GM12865 (cell line): ENCODE measurements around the gene TMPRSS13.

ENCODE experiments used
- DNase-seq: peaks from one replicate; pipeline ENCODE4 v3.0.0; 2010; ENCODE audit warnings: low read depth
- H3K4me3 ChIP-seq: 2 replicates; pipeline ENCODE4 v1.5.1; 2011; ENCODE audit warnings: mild to moderate bottlenecking, low read depth, low read length, control low read depth
- TF ChIP-seq, protein P1 (sequence below): IDR thresholded peaks from 2 replicates; pipeline ENCODE4 v1.5.1; 2011; ENCODE audit warnings: low read length, control low read depth, low read depth, inconsistent platforms; ENCODE audit not compliant: insufficient read depth; ENCODE audit errors: missing control alignments

Gene TMPRSS13

DNA sequence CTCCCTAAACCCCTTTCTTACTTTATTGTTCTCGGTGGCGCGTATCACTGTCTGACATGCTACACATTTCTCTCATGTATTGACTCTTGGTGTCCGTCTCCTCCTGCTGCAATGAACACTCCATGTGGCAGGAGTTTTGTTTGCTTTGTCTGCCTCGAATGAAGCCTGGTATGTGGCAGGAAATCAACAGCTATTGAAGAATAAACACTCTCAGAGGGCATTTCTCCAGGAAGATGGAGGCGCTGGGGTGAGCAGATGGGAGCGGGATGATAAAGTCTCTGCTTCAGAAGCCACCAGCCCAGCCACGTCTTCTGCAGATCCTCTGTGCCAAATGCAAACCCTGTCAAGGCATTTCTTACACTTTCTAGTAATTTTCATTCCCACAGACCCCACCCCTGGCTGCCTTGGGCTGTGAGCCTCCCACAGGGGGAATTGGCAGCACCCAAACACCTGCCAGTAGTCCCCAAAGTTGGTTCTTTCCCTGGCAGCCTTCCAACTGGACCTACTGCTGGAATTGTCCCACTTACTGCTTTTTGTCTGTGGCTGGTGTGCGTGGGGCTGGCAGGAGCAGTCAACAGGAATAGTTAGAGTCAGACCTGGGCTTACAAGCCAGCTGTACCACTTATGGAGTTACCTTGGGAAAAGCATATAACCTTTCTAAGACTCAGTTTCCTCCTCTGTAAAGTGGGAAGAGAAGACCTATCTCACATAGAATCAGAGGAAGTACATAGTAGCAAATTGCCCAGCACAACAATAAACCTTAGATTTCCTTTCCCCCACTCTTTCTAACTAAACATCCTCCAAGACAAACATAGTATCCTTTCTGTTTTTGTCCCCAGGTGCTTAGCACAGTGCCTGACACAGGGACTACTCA is 43.7 kb upstream of the TMPRSS13 start:
- H3K4me3 ChIP-seq: no peak overlapping the region
- no peak for DNase-seq
- TF ChIP-seq, protein P1, sequence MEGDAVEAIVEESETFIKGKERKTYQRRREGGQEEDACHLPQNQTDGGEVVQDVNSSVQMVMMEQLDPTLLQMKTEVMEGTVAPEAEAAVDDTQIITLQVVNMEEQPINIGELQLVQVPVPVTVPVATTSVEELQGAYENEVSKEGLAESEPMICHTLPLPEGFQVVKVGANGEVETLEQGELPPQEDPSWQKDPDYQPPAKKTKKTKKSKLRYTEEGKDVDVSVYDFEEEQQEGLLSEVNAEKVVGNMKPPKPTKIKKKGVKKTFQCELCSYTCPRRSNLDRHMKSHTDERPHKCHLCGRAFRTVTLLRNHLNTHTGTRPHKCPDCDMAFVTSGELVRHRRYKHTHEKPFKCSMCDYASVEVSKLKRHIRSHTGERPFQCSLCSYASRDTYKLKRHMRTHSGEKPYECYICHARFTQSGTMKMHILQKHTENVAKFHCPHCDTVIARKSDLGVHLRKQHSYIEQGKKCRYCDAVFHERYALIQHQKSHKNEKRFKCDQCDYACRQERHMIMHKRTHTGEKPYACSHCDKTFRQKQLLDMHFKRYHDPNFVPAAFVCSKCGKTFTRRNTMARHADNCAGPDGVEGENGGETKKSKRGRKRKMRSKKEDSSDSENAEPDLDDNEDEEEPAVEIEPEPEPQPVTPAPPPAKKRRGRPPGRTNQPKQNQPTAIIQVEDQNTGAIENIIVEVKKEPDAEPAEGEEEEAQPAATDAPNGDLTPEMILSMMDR: no peak

GRCh38 chr11:117972044-117972443 is 42.8 kb upstream of the TMPRSS13 start:
- no peak overlapping the region for H3K4me3 ChIP-seq
- no peak for DNase-seq
- TF ChIP-seq, protein P1: no peak

DNA sequence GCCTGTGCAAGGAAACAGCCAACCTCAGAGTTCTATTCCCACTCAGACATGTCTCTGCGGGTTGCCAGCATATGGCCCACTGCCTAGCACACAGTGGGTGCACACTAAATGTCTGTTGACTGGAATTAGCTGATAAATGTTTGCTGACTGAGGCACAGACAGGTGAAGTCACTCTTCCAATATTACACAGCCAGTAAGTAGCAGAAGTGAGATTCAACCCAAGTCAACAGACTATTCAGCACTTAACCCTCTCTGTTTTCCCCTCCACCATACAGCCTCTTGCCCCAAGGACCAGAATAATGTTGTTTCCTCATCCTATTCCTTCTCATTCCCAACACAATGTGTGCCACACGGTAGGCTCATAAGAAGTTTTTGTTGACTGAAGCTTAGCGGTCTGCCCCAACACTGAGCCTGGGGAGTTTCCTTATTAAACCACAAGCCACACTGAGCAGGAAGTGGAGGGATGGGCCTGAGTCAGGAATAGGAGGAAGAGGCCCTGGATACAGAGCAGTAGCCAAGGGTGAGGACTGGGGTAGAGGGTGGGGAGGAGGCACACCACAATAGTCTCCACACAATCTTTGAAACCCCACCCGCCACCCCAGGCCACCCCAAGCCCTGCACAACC is 41.3 kb upstream of the TMPRSS13 start:
- no peak for DNase-seq

DNA sequence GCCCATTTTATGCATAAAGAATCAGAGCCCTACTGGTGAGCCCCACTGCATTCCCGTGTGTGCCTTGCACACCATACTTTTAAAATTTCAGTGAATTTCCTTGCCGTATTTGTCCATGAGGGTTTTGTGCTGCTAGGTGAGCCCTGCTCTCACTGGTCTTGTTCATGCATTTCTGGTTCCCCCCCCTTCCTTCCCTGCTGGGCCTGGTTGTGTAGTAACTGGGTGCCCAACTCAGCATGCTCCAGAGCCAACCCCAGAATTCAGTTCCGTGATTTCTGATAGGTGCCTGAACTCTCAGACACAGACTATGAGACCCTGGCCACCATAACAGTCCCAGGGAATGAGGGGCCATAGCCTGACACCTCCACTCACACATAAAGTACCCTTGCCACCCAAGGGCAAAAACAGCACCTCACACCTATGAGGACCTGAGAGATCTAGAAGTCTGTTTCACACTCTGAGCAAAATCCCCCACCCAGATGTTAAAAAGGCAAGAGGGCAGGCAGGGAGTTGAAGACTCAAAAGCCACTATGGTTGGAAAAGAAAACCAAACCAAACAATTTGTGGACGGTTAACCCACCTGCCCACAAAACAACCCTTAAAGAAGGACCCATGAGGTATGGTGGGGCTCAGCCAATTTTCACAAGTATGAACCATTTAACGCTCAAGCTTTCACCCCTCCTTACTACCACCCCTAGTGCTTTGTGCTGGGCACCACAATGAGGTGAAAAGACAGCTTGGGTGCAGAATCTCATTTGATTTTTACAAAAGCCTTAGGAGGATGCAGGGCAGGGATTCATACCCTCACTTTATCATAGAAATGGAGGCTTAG is 40.2 kb upstream of the TMPRSS13 start:
- H3K4me3 ChIP-seq: no peak overlapping the region
- TF ChIP-seq, protein P1: no peak
- no peak for DNase-seq

More for the DNA sequence above, 41.3 kb upstream of the TMPRSS13 start:
- no peak overlapping the region for H3K4me3 ChIP-seq
- TF ChIP-seq, protein P1: no peak

- TF ChIP-seq, protein P1: no peak
- no peak for DNase-seq
- no peak overlapping the region for H3K4me3 ChIP-seq
Measured at GRCh38 chr11:117966908-117967307, 37.7 kb upstream of the TMPRSS13 start.

- no peak for DNase-seq
- no peak overlapping the region for H3K4me3 ChIP-seq
- TF ChIP-seq, protein P1: no peak
Measured at GRCh38 chr11:117962826-117963225, 33.6 kb upstream of the TMPRSS13 start.
